MM.1S (cell line): ENCODE results near the gene ADD2.

Experiments used
- DNase-seq: peaks from one replicate; pipeline ENCODE4 v3.0.0-alpha.2; 2015
- H2AFZ ChIP-seq: fragments of 300-600 bp; sonication (generic); 2 replicates; pipeline ENCODE4 v1.6.0; 2016; ENCODE audit warnings: antibody characterized with exemption, low read length
- H3F3A ChIP-seq: fragments of 300-600 bp; sonication (generic); 2 replicates; pipeline ENCODE4 v1.6.1; 2016; ENCODE audit warnings: mild to moderate bottlenecking, antibody characterized with exemption, low read length, moderate library complexity, mixed read lengths; ENCODE audit not compliant: insufficient read depth
- H3K27ac ChIP-seq: fragments of 300-600 bp; sonication (generic); 2 replicates; pipeline ENCODE4 v1.5.1; 2016; ENCODE audit warnings: mild to moderate bottlenecking, low read length
- H3K27me3 ChIP-seq: fragments of 300-600 bp; sonication (generic); replicated peaks from 2 replicates; pipeline ENCODE4 v1.6.0; 2016; ENCODE audit warnings: low read length; ENCODE audit not compliant: insufficient read depth
- H3K36me3 ChIP-seq: fragments of 300-600 bp; sonication (generic); replicated peaks from 2 replicates; pipeline ENCODE4 v1.6.1; 2016; ENCODE audit warnings: mild to moderate bottlenecking, low read length, mixed read lengths; ENCODE audit not compliant: insufficient read depth
- H3K4me1 ChIP-seq: fragments of 300-600 bp; sonication (generic); 2 replicates; pipeline ENCODE4 v1.6.1; 2016; ENCODE audit warnings: low read length, mixed read lengths
- H3K4me2 ChIP-seq: fragments of 300-600 bp; sonication (generic); 2 replicates; pipeline ENCODE4 v1.6.0; 2016; ENCODE audit warnings: low read depth, low read length
- H3K4me3 ChIP-seq: fragments of 300-600 bp; sonication (generic); 2 replicates; pipeline ENCODE4 v1.5.1; 2016; ENCODE audit warnings: low read length, mixed read lengths
- H3K79me2 ChIP-seq: fragments of 300-600 bp; sonication (generic); 2 replicates; pipeline ENCODE4 v1.6.1; 2016; ENCODE audit warnings: mixed run types, low read length, mixed read lengths
- H3K9ac ChIP-seq: fragments of 300-600 bp; sonication (generic); 2 replicates; pipeline ENCODE4 v1.6.1; 2016; ENCODE audit warnings: low read length, mixed read lengths
- H3K9me2 ChIP-seq: fragments of 300-600 bp; sonication (generic); replicated peaks from 2 replicates; pipeline ENCODE4 v1.6.1; 2016; ENCODE audit warnings: mild to moderate bottlenecking, low read length, mixed read lengths; ENCODE audit not compliant: insufficient read depth
- H3K9me3 ChIP-seq: fragments of 300-600 bp; sonication (generic); replicated peaks from 2 replicates; pipeline ENCODE4 v1.6.1; 2016; ENCODE audit warnings: mild to moderate bottlenecking, low read length, mixed read lengths; ENCODE audit not compliant: insufficient read depth
- H4K20me1 ChIP-seq: fragments of 300-600 bp; sonication (generic); 2 replicates; pipeline ENCODE4 v1.6.1; 2016; ENCODE audit warnings: mild to moderate bottlenecking, low read length, moderate library complexity, mixed read lengths; ENCODE audit not compliant: insufficient read depth
- EZH2 ChIP-seq: fragments of 300-600 bp; sonication (generic); optimal IDR thresholded peaks from 2 replicates; pipeline ENCODE3; 2017; ENCODE audit warnings: low read depth, mild to moderate bottlenecking, antibody characterized with exemption, low read length, mixed read lengths
- EZH2phosphoT487 ChIP-seq: fragments of 300-600 bp; sonication (generic); IDR thresholded peaks from 2 replicates; pipeline ENCODE4 v1.6.1; 2018; ENCODE audit warnings: antibody characterized with exemption, low read length
- TF ChIP-seq, protein P1 (sequence below): fragments of 300-600 bp; sonication (generic); IDR thresholded peaks from 2 replicates; pipeline ENCODE4 v1.5.1; 2016; ENCODE audit warnings: antibody characterized with exemption, low read length, mixed read lengths

The ADD2 gene

GRCh38 chr2:70691497-70692140, 76.4 kb downstream of the ADD2 start:
- Histone ChIP-seq H3K4me2 (no peak overlapping the region), H3K4me1 (peaks cover 7% of the 10 kb centered on the region), H3K4me3 (no peak overlapping the region), H3K79me2 (no peaks in the 10 kb centered on the region), H3K9me3 (no peaks in the 10 kb centered on the region), H3F3A (no peaks in the 10 kb centered on the region), H3K36me3 (no peaks in the 10 kb centered on the region), H2AFZ (no peak overlapping the region), H3K9ac (no peak overlapping the region), H4K20me1 (no peaks in the 10 kb centered on the region), H3K27ac (no peak overlapping the region), H3K9me2 (no peaks in the 10 kb centered on the region), H3K27me3 (no peaks in the 10 kb centered on the region)
- TF ChIP-seq, protein P1, sequence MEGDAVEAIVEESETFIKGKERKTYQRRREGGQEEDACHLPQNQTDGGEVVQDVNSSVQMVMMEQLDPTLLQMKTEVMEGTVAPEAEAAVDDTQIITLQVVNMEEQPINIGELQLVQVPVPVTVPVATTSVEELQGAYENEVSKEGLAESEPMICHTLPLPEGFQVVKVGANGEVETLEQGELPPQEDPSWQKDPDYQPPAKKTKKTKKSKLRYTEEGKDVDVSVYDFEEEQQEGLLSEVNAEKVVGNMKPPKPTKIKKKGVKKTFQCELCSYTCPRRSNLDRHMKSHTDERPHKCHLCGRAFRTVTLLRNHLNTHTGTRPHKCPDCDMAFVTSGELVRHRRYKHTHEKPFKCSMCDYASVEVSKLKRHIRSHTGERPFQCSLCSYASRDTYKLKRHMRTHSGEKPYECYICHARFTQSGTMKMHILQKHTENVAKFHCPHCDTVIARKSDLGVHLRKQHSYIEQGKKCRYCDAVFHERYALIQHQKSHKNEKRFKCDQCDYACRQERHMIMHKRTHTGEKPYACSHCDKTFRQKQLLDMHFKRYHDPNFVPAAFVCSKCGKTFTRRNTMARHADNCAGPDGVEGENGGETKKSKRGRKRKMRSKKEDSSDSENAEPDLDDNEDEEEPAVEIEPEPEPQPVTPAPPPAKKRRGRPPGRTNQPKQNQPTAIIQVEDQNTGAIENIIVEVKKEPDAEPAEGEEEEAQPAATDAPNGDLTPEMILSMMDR: no peak
- TF ChIP-seq EZH2phosphoT487 (no peak), EZH2 (no peak)
- DNase-seq: no peak

DNA sequence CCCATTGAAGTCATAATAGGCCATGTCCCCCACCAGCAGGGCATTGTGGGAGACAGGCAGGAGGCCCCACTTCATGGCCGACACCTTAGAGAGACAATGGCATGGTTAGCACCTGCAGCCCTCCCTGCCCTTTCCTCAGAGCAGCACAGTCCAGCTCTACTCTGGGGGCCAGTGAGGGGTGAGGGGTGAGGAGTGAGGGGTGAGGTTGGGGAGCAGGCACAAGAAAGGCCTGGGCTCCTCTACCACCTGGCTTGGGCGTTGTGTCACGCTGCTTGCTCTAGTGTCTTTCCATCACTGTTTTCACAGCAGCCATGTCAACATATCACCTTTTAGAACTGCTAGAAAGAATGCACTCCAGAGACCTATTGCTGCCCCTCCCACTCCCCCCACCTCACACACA, 77.2 kb downstream of the ADD2 start:
- no peak overlapping the region for H3K4me2 ChIP-seq
- no peak for DNase-seq
- TF ChIP-seq EZH2 (no peak), EZH2phosphoT487 (no peak)
- TF ChIP-seq, protein P1: no peak
- H3K36me3 ChIP-seq: no peaks in the 10 kb centered on the region
- no peaks in the 10 kb centered on the region for H3F3A ChIP-seq
- peaks cover 7% of the 10 kb centered on the region for H3K4me1 ChIP-seq
- no peak overlapping the region for H3K9ac ChIP-seq
- H3K27me3 ChIP-seq: no peaks in the 10 kb centered on the region
- H3K79me2 ChIP-seq: no peaks in the 10 kb centered on the region
- H4K20me1 ChIP-seq: no peaks in the 10 kb centered on the region
- no peak overlapping the region for H2AFZ ChIP-seq
- no peak overlapping the region for H3K27ac ChIP-seq
- H3K9me3 ChIP-seq: no peaks in the 10 kb centered on the region
- H3K4me3 ChIP-seq: no peak overlapping the region
- H3K9me2 ChIP-seq: no peaks in the 10 kb centered on the region

DNA sequence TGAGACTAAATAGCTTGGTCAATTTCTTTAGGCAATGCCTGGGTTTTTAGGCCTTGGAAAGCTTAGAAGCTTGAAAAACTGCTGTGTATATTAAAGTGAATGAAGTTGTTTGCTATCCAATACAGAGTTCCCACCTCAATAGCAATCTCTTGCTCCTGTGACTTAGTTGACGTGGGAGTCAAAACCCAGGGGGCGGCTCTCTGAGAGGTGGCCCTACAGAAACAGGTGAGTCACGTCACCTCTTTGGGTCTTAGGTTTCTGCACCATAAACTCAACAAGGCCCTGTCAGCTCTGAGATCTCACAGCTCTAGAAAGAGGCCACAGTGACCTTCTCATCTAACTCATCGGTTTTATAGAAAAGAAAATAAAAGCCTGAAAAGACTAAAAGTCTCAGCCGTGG, 79.6 kb downstream of the ADD2 start:
- TF ChIP-seq, protein P1: no peak
- TF ChIP-seq EZH2phosphoT487: no peak
- TF ChIP-seq EZH2: no peak
- H3K4me3 ChIP-seq: no peak overlapping the region
- no peaks in the 10 kb centered on the region for H3K9me2 ChIP-seq
- H3K4me2 ChIP-seq: no peak overlapping the region
- no peaks in the 10 kb centered on the region for H3K36me3 ChIP-seq
- H3K9me3 ChIP-seq: no peaks in the 10 kb centered on the region
- H4K20me1 ChIP-seq: no peaks in the 10 kb centered on the region
- H3F3A ChIP-seq: no peaks in the 10 kb centered on the region
- H3K79me2 ChIP-seq: no peaks in the 10 kb centered on the region
- H2AFZ ChIP-seq: no peak overlapping the region
- H3K27me3 ChIP-seq: no peaks in the 10 kb centered on the region
- H3K4me1 ChIP-seq: peaks cover 7% of the 10 kb centered on the region
- no peak overlapping the region for H3K9ac ChIP-seq
- DNase-seq: no peak
- no peak overlapping the region for H3K27ac ChIP-seq
